NT2/D1 (cell line): ENCODE measurements around the gene SOSTDC1.

Experiments
- DNase-seq: peaks from one replicate; pipeline ENCODE4 v3.0.0-alpha.2; 2011; ENCODE audit warnings: low read depth, low spot score
- H3K27me3 ChIP-seq: 2 replicates; pipeline ENCODE4 v1.6.0; 2011; ENCODE audit warnings: mild to moderate bottlenecking; ENCODE audit not compliant: insufficient read length, insufficient read depth
- H3K36me3 ChIP-seq: 2 replicates; pipeline ENCODE4 v1.6.1; 2011; ENCODE audit warnings: mild to moderate bottlenecking, low read length, mixed read lengths; ENCODE audit not compliant: insufficient read depth, insufficient read length
- H3K4me1 ChIP-seq: 2 replicates; pipeline ENCODE4 v1.5.1; 2011; ENCODE audit not compliant: insufficient read depth, insufficient read length
- H3K4me3 ChIP-seq: 2 replicates; pipeline ENCODE4 v1.5.1; 2011; ENCODE audit warnings: low read depth; ENCODE audit not compliant: insufficient read length
- H3K9ac ChIP-seq: 2 replicates; pipeline ENCODE4 v1.6.0; 2011; ENCODE audit warnings: low read depth; ENCODE audit not compliant: insufficient read length
- H3K9me3 ChIP-seq: 2 replicates; pipeline ENCODE4 v1.5.1; 2011; ENCODE audit warnings: mild to moderate bottlenecking, low read length; ENCODE audit not compliant: insufficient read depth
- SUZ12 ChIP-seq: IDR thresholded peaks from 2 replicates; pipeline ENCODE4 v1.6.1; 2011; ENCODE audit not compliant: insufficient read length, insufficient read depth; ENCODE audit errors: extremely low read depth
- YY1 ChIP-seq: IDR thresholded peaks from 2 replicates; pipeline ENCODE4 v1.6.1; 2011; ENCODE audit not compliant: insufficient read length, insufficient read depth
- ZNF274 ChIP-seq: IDR thresholded peaks from 2 replicates; pipeline ENCODE4 v1.6.1; 2011; ENCODE audit warnings: mild to moderate bottlenecking, low read depth, low read length

The SOSTDC1 gene

DNA sequence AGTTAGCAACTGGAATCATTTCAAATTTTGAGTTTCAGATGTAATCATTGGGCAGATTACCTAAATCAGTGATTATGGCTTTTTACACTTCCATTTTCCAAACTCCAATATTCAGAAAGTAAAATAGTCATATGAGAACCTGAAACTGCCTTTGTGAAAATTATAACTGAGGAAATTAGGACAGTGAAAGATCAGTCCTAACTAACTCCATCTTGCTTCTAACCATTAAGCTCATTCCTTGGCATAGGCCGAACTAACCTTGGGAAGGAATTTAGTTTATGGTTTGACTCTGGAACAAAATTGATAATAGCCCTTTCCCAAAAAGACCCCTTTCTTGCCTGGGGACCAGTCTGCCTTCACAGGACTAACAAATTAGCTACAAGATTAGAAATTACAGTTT is 46.4 kb downstream of the SOSTDC1 start:
- H3K9ac ChIP-seq, result no peak overlapping the region
- TF ChIP-seq ZNF274 (no peak), YY1 (no peak), SUZ12 (no peak)
- H3K4me3 ChIP-seq, result no peak overlapping the region
- no peaks in the 10 kb centered on the region for H3K36me3 ChIP-seq
- DNase-seq, result no peak
- no peaks in the 10 kb centered on the region for H3K4me1 ChIP-seq
- H3K9me3 ChIP-seq, result no peaks in the 10 kb centered on the region
- no peaks in the 10 kb centered on the region for H3K27me3 ChIP-seq

DNA sequence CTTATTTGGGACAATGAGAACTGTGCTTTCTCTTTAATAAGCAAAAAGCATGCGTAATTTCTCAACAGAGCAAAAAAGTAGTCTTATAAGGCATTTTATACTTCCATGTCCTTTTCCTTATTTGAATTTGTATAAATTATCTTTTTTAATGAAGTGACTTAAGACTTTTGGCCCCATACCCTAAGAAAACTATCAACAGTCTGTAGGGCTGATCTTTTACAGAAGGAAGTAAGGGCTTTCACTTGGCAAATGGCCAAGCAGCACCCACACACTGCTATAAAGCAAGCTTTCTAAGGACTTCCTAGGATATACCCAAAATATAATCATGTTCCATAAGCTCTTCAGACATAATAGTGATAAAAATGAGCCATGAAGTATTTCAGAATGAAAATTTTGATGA is 47.6 kb downstream of the SOSTDC1 start:
- TF ChIP-seq YY1 (no peak), SUZ12 (no peak), ZNF274 (no peak)
- H3K36me3 ChIP-seq, result no peaks in the 10 kb centered on the region
- H3K27me3 ChIP-seq, result no peaks in the 10 kb centered on the region
- H3K4me1 ChIP-seq, result no peaks in the 10 kb centered on the region
- no peak for DNase-seq
- no peak overlapping the region for H3K4me3 ChIP-seq
- no peaks in the 10 kb centered on the region for H3K9me3 ChIP-seq
- no peak overlapping the region for H3K9ac ChIP-seq

DNA sequence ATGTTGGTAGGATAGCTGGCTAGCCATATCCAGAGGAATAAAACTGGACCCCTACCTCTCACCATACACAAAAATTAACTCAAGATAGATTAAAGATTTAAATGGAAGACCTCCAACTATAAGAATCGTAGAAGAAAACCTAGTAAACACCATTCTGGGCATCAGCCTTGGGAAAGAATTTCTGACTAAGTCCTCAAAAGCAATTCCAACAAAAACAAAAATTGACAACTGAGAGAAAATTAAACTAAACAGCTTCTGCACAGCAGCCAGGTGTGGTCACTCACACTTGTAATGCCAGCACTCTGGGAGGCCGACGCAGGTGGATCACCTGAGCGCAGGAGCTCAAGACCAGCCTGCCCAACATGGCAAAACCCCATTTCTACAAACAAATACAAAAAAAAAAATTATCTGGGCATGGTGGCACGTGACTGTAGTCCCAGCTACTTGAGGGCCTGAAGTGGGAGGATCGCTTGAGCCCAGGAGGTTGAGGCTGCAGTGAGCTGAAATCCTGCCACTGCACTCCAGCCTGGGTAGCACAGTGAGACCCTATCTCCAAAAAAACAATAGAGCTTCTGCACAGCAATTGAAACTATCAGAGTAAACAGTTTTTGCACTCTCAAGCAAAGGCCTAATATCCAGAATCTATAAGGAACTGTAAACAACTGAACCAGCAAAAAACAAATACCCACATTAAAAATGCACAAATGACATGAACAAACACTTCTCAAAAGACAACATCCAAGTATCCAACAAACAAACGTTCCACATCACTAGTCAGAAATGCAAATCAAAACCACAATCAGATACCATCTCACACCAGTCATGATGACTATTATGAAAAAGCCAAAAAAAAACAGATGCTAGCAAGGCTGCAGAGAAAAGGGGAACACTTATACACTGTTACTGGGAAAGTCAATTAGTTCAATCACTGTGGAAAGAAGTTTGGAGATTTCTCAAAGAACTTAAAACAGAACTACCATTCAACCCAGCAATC is 49.0 kb downstream of the SOSTDC1 start:
- no peak overlapping the region for H3K4me3 ChIP-seq
- H3K9ac ChIP-seq, result no peak overlapping the region
- no peak for DNase-seq
- TF ChIP-seq ZNF274, result no peak
- H3K9me3 ChIP-seq, result no peaks in the 10 kb centered on the region
- H3K36me3 ChIP-seq, result no peaks in the 10 kb centered on the region
- H3K27me3 ChIP-seq, result no peaks in the 10 kb centered on the region
- no peaks in the 10 kb centered on the region for H3K4me1 ChIP-seq

DNA sequence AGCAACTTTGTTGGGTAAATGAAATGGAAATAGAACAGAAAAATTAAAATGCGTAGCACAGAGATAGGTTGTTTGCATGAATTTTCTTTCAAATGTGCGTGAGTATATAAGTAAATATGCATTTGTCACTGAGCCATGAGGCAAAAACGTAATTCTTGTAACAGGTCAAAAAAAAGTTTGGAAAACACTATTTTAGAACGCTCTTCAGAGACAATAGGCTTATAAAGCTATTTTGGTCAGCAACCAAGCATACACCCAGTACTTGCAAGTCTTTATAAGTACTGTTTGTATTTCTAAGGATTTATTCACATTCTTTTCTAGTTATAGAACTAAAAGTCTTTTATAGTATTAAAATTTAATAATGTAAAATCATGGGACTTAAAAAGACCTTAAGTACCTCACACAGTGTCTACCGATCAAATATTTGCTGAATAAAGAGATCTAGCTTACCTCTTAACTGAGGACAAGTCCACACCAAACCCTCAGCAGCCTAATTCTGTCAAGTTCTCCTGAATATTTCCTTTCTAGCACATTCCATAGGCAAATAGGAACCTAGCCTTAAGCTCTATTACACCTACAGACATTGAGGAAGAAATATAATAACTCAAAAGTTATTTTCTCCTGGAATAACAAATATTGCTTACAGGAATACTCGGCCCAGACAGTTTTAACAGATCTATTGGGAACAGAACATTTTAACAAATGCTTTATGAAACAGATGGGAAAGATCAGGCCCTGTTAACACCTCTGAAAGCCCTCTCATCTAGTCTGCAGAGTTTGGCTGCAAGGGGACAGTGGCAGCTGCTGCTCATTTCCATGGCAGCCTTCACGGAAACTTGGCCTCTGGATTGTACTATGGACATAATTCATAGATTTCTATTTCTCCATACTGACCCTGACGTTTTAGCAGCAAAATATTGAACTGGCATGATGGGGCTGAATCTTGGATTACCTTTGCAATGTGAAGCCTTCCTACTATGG is 53.0 kb downstream of the SOSTDC1 start:
- no peaks in the 10 kb centered on the region for H3K27me3 ChIP-seq
- H3K36me3 ChIP-seq, result no peaks in the 10 kb centered on the region
- no peak for TF ChIP-seq SUZ12
- TF ChIP-seq YY1, result no peak
- no peak for TF ChIP-seq ZNF274
- H3K9ac ChIP-seq, result no peak overlapping the region
- no peak overlapping the region for H3K4me3 ChIP-seq
- DNase-seq, result no peak
- no peaks in the 10 kb centered on the region for H3K9me3 ChIP-seq
- H3K4me1 ChIP-seq, result no peaks in the 10 kb centered on the region
